ENCODE data around the gene STMP1.

The STMP1 gene

DNA sequence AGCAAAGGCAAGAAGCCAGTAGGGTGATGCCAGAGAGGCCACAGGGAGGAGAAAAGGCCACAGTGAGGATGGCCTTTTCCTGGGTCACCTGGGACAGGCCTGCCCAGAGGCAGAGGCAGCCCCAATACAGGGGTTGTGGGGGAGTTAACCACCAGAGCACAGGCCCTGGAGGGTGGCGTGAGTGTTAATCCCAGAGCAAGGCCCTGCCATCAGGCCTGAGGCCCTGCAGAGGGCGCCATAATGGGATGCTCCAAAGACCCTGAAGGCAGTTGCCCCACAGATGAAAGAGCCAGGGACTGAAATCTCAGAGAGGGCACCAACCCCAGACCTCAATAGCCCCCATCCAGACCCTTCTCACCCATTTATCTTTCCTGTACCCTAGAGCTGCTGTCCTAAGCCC lies 41.8 kb downstream of the STMP1 start:
- no peak for DNase-seq

DNA sequence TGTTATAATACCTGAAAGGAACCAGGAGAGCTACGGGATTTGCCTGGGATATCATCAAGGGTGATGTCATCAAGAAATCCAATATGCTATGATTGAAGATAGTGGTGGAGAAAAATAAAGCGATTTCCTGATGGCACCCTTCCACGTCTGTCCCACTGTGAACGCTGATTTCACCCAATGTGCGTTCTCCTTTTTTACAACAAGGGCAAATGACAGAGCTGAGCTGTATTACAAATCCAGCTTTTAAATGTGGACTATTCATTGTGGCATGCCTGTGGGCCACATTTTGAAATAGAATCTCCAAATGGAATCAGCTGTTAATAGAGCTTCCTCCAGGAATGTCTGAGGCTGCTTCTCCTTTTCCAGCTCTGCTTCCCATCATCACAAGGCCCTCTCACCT lies 42.4 kb downstream of the STMP1 start:
- no peak for DNase-seq

DNA sequence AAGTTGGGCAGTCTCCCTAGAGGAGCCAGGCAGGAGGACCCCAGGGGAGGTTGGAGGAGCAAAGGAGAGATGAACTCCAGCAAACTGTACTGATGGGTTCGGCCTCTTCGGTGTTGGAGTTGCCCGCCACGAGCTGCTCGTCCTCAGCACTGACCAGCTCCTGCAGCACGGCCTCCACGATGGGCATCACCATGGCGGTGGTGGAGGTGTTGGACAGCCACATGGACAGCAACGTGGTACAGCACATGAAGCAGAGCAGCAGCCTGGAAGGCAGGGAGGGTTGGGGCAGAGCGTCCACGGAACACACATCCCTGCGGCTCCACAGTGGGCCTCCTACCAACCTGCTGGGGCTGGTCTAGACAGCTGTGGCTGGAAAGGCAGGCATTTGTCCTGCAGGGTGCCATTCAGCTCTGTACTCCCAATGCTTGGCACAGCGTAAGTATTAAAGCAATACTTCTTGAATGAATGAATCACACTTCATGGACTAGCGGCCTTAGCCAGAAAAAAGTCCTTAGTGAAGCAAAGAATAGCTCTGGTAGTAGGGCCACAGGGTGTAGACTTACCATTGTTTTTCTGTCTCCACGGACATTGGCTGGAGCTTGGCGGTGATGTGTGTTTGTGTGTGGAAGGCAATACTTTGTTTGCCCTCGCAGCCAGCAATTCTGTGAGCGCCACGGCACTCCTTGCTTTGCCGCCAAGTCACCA lies 43.9 kb downstream of the STMP1 start:
- no peak for DNase-seq

DNA sequence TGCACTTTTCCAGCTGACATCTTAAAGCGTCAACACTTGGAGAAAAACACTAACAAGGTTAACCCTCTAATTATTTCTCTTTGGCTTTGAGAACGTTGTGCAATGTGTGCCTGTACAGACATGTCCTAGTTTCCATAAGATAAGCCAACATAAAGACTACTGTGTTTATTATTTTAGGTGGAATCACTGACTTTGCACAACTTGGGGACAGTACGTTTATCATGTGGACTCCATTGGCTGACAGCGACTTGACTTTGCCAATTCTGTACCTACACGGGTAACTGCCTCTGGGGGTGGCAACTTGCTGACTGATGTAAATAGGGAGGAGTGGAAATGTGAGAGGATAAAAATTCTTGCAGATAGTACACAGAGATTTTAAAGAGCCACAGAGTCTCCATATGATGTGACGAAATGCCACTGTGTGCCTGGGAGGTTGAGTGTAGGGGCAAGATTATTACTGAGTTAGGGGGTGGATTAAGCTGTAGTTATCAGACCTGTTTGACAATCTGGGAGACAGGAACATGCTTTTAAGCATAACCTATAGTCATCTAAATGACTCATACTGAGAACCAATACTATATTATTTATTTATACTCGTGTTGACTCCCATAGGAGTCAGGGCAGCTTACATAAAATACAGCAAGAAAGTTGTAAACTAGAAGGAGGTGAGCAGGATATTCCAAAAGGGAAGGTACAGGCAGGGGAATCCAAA lies 44.7 kb downstream of the STMP1 start:
- no peak for DNase-seq

DNA sequence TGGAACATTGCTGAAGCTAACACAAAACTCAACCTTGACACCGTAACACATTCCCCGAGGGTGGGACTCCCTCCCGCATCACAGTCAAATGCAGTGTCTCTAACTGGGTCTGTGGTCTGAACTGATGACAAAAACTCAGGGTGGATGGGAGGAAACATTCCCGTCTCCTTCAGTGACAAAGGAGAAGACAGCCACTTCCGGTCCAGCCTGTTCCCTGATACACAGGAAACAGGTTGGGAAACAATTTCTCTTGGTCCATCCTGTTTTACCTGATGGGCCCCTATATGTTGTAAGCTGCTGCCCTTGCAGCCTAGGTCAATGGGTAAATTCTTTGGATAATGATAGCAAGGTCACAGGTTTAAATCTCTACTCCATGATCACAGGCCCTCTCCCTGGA lies 45.3 kb downstream of the STMP1 start:
- no peak for DNase-seq

DNA sequence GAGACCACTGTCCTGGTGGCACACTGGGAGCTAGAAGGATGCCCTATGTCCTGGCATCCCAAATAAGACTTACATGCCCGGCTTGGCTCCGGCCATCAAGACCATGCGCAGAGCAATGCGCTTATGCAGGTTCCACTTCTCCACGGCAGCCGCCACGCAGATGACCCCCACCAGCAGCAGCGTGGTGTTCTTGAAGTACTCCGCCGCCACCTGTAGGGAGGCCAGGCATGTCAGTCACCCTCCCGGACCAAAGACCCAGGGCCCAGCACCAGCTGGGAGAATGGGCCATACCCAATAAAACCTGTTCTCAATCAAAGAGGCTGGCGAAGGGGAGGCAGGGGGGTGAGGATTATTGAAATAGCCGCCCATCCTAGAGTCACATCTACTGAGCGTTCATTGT lies 45.7 kb downstream of the STMP1 start:
- DNase-seq = no peak

DNA sequence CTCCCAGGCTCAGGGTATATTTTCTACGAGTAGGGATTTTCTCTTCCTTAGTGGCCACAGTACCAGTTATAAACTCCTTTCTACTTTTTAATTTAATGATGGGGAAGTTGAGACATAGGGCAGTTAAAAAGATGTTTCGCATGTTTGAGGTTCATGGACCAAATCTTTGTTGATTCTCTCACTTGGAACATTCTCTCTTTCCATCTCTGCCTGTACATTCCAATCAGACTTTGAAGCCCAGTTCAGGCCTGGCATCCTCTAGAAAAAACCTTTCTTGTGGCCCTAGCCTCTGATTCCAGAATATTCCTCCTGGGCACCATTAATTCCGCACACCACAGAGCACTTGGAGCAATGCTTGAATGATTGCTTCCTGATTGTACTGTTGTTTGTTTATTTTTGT lies 47.2 kb downstream of the STMP1 start:
- no peak for DNase-seq

DNA sequence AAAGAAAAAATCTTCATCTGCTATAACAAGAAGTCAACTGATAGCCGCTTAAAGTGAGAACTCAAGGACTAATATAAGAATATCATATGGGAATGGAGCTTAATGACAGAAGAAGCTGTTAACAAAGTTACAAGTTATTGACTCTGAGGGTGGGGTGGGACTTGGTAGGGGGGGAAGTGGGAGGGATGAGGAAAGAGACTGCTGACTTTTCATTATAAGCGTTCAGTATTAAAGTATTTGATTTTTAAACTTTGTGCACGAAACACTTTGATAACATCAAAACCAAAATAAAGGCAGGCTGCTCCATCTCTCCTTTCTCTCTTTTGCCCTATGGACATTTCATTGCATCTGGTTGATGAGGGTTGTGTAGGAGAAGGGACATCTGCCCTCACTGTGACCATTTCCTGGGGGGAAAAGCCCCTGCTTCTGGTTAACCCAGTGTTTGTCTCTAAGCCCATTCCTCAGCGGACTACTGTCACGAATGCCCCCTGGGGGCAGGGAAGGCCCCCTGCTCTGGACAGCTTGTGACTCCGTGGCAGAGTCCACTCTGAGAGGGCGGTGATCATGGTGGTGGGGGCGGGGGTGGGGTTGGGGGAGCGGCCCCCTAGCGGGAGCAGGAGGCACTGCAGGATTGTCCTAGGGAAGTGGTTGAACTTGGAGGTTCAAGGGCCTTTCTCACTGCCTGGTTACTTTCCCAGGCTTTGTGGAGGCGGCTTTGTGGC lies 48.3 kb downstream of the STMP1 start:
- no peak for DNase-seq

DNA sequence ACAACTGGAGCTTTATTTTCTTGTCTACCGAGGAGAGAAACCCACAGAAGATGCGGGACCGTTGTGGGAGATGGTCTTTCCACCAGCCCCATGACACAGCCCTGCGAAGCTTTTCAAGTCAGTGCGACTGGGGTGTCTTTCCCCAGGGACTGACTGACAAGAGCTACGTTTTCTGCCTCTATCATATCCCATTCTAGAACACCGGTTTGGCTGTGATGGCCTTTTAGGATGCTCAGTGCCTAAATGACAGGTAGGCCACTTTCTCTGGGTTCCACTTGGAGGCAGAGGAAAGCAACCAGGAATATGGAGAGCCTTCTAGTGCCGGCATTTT lies 48.8 kb downstream of the STMP1 start:
- DNase-seq = no peak

DNA sequence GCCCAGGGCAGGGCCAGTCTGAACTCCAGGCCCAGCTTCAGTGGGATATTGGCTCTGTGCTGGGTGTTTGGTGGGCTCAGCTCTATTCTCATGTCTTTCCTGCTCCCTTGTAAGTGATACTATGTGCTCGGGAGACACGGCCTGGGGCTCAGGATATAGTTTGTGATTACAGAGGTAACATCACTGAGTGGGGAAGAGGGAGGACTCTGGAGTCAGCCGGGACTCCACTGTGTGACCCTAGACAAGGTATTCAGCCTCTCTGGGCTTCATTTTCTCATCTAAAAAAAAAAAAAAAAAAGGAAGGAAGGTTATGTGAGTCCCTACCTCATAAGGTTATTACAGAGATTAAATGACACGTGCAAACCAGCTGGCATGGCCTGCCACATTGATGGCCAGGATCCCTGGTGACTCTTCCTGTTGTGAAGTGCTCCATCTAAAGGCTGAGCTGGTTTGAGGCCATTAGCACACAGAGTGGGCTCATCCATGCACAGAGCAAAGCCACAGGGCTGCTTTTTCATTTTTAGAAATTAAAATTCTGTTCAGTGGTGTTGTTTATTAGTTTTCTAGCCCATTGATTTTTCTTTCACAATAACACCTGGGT lies 50.0 kb downstream of the STMP1 start:
- no peak for DNase-seq

DNA sequence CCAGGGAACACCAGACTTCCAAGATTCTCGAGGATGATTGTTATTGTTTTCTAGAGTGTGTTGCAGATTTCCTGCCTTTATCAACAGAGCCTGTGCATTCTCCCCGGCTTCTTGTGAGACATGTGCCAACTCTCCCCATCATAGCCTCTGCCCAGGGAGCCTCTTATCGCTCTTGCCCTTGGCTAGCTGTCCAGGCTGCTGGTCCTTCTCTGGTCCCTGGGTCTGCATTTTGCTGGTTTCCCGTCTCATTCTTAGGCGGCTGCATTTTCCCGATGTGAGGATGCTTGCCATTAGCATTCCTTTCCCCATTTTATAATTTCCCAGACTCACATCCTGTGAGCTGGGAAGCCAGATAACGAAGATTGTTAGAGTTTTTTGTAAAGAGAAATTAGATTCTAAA lies 50.5 kb downstream of the STMP1 start:
- DNase-seq = no peak

DNA sequence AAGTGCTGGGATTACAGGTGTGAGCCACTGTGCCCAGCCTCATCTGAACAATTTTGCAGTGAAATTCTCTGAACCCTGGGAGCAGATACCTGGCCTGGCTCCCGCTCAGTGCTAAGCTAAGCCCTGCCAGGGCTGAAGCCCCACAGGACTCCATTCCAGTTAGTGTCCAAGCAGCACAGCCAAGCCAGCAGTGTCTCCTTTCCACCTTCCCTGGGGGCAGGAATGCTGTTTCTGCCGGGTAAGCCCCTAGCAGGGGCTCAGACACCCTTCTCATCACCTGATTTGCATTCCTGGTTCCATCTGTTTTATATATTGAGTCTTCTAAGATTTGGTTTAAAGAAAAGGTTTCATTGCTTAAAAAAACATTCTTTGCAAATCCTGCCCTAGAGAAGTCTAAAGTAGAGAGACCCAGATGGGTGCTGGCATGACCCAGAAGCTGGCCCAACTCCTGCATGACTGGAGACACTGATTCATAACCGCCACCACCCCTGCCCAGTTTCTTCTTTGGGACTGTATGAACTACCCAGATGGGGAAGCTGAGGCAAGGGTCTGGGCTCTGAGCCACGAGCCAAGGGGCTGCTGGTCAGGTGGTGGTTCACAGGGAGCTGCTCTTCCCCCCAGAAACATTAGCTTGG lies 51.6 kb downstream of the STMP1 start:
- no peak for DNase-seq

DNA sequence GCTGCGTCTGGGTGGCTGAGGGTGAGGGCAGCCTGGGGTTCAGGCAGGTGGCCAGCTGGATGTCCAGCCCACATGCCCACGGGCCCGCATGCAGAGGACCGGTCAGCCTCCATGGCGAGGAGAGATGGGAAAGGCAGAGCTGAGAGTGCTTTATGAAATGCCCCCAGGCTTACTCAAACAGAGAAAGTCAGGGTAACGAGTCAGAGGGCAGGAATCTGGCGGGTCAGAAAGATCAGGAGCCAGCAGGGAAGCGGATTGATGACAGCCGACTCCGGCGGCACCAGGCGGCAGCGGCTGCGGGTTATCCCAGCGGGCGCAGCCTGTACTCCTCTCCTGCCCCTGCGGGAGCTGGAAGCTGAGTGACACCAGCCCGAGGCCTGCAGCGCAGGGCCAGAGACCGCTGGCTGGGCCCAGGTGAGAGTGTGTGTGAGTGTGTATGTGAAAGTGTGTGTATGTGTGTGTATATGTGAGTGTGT lies 52.3 kb downstream of the STMP1 start:
- peak; percentile 62 for DNase-seq

DNA sequence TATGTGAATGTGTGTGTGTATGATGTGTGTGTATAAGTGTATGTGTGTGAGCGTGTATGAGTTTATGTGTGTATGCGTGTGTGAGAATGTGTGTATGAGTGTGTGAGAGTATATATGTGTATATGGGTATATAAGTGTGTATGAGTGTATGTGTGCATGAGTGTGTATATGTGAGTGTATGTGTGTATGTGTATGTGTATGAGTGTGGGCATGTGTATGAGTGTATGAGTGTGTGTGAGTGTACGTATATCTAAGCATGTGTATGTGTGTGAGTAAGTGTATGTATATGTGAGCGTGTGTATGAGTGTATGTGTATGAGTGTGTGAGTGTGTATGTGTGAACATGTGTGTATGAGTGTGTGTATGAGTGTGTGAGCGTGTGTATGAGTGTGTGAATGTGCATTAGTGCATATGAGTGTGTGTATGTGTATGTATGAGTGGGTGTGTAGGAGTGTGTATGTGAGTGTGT lies 52.8 kb downstream of the STMP1 start:
- no peak for DNase-seq

DNA sequence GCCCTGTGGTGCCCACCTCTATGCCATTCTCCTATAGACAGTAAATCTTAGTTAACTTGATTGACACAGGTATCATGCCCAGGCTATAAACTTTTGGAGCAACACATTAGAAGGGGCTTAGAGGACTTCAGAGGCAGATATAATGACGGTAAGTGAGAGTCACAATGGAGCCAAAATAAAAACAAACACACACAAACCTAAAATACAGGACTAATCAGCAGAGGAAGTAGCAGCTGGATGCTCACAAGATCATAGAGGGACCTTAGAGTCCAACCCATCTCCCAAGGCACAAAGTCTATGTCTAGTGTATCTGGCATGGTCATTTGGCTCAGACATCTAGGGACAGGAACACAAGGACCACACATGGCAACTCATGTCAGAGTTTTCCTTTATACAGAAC lies 53.4 kb downstream of the STMP1 start:
- no peak for DNase-seq

DNA sequence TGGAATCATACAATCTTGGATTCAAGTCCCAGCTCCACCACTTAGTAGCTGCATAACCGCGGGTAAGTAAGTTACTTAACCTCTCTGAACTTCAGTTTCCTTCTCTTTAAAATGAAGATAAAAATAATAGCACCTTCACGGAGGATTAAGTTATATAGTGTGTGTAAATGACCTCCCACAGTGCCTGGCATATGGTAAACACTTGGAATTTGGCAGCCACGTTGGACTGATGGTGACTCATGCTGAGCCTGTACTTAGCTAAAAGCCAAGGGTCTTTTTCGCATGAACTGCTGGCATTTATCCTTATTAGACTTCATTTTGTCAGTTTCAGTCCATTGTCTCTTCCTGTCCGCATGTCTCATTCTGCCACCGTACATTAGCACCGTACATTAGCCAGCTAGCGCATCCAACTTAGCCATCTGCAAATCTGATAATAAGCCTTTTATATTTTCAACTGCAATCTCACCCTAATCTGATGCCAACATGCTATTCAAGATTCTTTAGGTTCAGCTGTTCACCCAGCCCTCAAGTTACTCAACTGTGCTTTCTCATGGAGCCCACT lies 54.4 kb downstream of the STMP1 start:
- DNase-seq = no peak

DNA sequence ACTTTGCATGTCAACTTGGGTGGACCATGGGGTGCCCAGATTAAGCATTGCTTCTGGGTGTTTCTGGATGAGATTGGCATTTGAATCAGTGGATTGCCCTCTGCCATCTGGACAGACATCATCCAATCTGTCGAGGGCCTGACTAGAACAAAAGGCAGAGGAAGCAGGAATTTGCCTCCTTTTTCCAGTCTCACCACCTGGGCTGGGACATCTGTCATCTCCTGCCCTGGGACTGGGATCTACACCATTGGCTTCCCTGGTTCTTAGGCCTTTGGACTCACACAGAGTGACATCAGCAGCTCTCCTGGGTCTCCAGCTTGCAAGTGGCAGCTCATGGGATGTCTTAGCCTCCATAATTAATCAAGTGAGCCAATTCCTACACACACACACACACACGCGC lies 55.4 kb downstream of the STMP1 start:
- DNase-seq = no peak

DNA sequence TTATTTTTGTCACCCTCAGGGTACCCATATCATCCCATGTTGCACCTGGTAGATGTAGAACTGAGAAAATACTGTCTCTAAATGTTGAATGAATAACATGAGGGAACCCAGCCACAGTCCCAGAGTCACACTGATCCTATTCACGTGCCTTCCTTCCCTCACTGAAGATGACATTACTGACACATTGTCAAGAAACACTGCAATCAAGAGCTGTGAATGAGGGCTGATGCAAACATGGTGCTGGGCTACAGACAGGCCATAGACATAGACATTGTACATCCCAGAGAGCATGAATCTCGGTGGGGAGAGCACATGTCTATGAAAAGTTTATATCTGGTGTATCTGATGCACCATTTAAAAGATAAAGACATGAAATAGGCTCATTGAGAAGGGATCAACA lies 55.9 kb downstream of the STMP1 start:
- DNase-seq = no peak

DNA sequence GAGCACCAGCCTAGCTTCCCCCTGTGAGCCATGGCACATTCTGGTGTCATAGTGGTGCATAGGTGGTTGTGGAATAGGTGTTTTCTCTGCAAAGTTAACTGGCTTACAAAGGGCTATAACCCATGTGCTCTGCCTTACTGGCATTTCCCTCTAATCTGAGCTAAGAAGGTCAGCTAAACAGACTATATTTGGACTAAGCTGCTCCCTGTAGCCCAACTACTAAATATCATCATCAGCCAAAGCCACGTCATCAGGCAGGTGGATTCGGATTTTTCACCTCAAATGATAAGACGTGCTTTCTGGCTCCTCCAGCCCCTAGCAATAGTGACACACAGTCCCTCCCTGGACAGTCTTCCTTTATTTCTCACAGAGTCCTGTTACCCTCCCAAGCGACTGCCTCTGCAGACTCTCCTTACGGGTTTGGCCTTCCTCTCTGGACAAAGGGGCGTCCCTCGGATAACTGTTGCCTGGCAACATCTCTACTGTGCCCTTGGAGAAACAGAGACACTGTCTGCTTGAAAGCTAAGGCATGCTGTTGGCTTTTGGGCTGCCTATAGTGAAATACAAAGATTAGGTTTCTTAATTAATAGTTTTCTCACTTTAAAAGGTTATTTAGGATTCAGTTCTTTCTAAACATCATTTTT lies 56.6 kb downstream of the STMP1 start:
- no peak for DNase-seq

DNA sequence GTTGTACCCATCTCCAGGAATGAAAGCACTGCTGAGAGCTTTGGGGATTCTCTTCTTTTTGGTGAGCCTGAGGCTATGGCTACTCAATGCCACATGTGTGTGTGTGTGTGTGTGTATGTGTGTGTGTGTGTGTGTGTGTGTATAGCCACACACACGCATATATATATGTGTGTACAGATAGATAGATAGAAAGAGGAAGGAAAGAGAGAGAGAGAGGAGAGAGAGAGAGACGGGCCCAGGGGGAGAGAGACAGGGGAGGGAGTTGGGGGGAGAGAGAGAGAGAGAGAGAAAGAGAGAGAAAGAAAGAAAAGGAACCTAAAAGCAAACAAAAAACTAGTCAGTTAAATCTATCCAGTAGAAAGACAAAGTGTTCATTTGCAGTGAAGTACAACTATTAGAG lies 57.4 kb downstream of the STMP1 start:
- no peak for DNase-seq

DNA sequence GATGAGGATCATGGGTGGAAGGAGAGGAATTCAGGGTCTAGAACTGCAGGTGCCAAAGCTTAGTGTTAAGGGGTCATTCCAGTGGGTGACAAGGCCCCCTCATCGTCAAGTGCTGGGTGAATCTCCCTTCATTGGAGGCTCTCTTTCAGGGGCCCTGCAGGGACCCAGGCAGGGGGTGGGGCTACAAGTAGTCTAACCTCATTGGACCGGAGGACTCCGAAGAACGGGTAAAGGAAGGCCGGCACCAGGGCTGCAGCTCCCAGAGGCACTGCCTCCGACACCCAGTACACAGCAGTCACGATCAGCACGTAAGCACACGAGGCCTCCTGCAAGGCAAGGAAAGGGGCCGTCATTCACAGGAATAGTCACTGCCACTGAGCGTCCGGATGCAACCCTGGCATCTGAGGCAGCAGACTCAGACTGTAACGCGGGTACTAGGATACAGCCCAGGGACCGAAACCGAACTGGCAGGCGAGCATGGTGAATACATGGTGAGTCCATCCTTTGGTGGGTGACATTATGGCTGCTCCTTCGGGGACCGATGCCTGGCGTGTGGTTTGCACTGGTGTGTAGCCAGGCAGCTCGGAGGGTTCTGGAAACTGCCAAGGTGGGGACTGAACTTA lies 59.0 kb downstream of the STMP1 start:
- DNase-seq = no peak

DNA sequence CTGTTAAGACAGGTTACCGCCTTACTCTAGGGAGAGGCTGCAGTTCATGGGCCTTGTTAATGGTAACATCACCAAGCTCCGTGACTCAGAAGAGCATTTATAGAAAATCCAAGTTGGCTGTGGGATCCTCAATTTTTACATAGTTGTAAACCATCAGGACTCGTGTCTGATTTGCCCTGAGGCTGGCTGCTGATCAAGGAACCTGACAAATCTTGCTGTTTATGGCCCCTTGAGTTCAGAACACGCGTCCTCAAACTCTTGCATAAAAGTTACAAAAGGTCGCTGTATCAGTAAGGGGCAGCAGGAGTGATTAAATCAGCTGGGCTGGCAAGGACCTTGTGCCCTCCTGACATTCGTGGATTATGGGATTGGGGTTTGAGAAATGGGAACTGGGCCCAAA lies 61.1 kb downstream of the STMP1 start:
- no peak for DNase-seq

Measured in T1000 (cell line).